Peyer's patch (tissue), 4 donors: ENCODE data around the gene MRC2.

Experiments used
- CTCF ChIP-seq, 6 experiments: fragments of 450-650 bp in 4 of 6; fragments of 200-600 bp in 2 of 6; sonication (generic) in 1 of 6; IDR thresholded peaks; one replicate each; pipeline ENCODE4 v1.5.1; 2017 to 2019; ENCODE audit warnings: antibody characterized with exemption in 6 of 6, mild to moderate bottlenecking in 3 of 6, moderate library complexity in 1 of 6
- POLR2A ChIP-seq, 2 donors: fragments of 450-650 bp; IDR thresholded peaks; one replicate each; pipeline ENCODE4 v1.5.1; 2017; ENCODE audit warnings: antibody characterized with exemption in 2 of 2, mild to moderate bottlenecking in 2 of 2, moderate library complexity in 2 of 2

- TF ChIP-seq CTCF (IDR thresholded peaks at IDR 0.05): no peak
- no peak for TF ChIP-seq POLR2A (IDR thresholded peaks at IDR 0.05)
Observed at GRCh38 chr17:62616993-62617893, 10.2 kb upstream of the MRC2 start.
